ENCODE measurements around the gene CAMK2G. TPM values are rescaled to one million over a fixed set of nuclear protein-coding genes. Genes with fewer than 3 reads are reported as not detected.

Gene CAMK2G
- total RNA-seq, 4 donors from 2014 or later, result 34.7 to 159 (median 110) TPM

DNA sequence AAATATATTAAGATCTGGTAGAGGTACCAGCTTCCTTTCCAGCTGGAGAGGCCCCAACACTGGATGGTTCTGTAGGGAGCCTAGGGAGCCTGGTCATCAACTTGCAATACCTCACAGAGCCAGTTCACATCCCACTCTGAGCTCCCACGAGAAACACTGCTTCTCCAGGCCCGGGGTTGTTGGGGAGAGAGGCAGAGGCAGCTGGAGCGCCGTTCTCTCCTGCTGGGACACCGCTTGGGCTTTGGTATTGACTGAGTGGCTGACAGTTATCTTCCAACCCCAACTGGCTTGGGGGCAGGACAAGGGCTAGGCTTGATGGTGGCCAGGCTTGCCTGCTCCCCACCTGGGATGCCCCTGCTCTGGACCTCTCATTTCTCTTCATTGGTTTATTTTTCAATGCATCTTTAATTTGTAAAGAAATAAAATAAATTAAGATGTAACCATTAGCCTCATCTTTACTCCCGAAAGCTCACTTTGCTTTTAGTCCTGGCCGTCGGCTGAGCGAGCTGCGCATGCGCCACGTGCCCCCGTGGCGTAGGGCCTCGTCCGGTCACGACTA is 102.6 kb downstream of the CAMK2G start:
- Histone ChIP-seq H3K36me3 (peaks cover 0 to 64% (median 0%) of the 10 kb centered on the region in 3 donors), H3K4me1 (peaks cover 0 to 26% (median 17%) of the 10 kb centered on the region in 4 donors), H3K27me3 (no peaks in the 10 kb centered on the region), H3K9me3 (no peaks in the 10 kb centered on the region), H3K27ac (peak overlapping the region; percentile 90 to 98 (median 96)), H3K4me3 (peak overlapping the region; percentile 57 to 91 (median 82))
- peak in 2 of 3 donors; percentile 85 to 93 for DNase-seq
- TF ChIP-seq, protein P1, sequence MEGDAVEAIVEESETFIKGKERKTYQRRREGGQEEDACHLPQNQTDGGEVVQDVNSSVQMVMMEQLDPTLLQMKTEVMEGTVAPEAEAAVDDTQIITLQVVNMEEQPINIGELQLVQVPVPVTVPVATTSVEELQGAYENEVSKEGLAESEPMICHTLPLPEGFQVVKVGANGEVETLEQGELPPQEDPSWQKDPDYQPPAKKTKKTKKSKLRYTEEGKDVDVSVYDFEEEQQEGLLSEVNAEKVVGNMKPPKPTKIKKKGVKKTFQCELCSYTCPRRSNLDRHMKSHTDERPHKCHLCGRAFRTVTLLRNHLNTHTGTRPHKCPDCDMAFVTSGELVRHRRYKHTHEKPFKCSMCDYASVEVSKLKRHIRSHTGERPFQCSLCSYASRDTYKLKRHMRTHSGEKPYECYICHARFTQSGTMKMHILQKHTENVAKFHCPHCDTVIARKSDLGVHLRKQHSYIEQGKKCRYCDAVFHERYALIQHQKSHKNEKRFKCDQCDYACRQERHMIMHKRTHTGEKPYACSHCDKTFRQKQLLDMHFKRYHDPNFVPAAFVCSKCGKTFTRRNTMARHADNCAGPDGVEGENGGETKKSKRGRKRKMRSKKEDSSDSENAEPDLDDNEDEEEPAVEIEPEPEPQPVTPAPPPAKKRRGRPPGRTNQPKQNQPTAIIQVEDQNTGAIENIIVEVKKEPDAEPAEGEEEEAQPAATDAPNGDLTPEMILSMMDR (IDR thresholded peaks at IDR 0.05), result peak in 2 of 6 experiments; percentile 1 to 2
- TF ChIP-seq POLR2A (IDR thresholded peaks at IDR 0.05), result no peak

DNA sequence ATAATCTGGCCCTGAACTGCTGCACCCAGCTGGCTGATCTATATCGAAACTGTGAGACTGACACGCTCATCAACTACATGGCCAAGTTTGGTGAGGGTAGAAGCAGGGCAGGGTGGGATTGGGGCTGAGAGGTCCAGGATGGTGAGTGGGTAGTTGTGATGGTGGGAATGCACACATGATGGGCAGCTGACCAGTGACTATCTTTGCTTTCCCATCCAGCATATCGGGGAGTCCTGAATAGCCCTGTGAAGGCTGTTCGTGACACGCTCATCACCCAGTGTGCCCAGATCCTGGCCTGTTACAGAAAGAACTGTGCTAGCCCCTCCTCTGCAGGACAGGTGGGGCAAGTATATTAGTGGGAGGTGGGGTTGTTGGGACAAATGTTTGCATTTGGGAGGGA is 105.0 kb downstream of the CAMK2G start:
- DNase-seq, result no peak
- H3K4me3 ChIP-seq, result no peak overlapping the region
- H3K4me1 ChIP-seq, result peaks cover 0 to 12% (median 9%) of the 10 kb centered on the region in 4 donors
- no peaks in the 10 kb centered on the region for H3K27me3 ChIP-seq
- H3K36me3 ChIP-seq, result peaks cover 0 to 69% (median 5%) of the 10 kb centered on the region in 3 donors
- peak overlapping the region in 1 of 4 donors; percentile 46 for H3K27ac ChIP-seq
- no peaks in the 10 kb centered on the region for H3K9me3 ChIP-seq
- TF ChIP-seq POLR2A (IDR thresholded peaks at IDR 0.05), result no peak
- TF ChIP-seq, protein P1 (IDR thresholded peaks at IDR 0.05), result no peak

DNA sequence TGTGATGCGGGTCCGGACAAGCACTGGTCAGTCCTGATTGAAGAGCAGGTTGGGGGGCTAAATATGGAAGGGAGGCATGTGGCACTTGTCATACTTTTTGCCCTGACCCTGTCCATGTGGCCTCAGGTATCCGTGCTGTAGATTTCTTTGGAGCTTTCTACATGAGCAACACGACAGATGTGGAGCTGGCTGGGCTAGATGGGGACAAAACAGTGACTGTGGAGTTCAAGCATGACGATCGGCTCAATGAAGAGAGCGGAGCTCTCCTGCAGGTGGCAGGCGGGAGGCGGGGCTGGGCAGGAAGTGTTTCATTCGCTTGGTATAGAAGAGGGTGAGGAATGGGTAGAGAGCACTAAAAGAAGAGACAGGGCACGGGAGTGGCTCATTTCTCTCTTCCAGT is 105.5 kb downstream of the CAMK2G start:
- Histone ChIP-seq H3K4me3 (no peak overlapping the region), H3K27me3 (no peaks in the 10 kb centered on the region), H3K36me3 (peaks cover 0 to 74% (median 5%) of the 10 kb centered on the region in 3 donors), H3K9me3 (no peaks in the 10 kb centered on the region), H3K27ac (peak overlapping the region in 1 of 4 donors; percentile 46), H3K4me1 (peaks cover 0 to 7% (median 5%) of the 10 kb centered on the region in 4 donors)
- DNase-seq, result peak in 2 of 3 donors; percentile 68 to 76
- TF ChIP-seq, protein P1 (IDR thresholded peaks at IDR 0.05), result peak in 3 of 6 experiments; percentile 1 to 45 (median 23)
- TF ChIP-seq POLR2A (IDR thresholded peaks at IDR 0.05), result no peak

DNA sequence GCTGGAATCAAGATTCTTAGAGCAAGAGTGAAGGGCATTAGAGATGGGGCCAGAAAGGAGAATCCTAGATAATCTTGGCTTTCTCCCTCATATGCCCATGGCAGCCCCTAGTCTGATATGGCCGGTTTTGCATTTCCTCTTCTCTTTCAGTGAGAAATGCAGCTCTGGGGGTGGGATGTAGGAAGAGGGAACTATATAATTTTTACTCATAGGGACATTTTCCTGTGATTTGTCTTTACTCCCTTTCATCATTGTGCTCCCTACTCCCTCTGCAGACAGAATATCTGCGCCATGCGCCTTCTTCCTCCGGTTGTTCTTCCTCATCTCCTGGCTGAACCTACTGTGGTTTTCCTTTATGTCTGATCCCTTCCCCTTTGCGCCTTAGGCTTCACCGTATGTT is 109.3 kb downstream of the CAMK2G start:
- Histone ChIP-seq H3K27ac (no peak overlapping the region), H3K4me1 (peaks cover 0 to 4% (median 0%) of the 10 kb centered on the region in 4 donors), H3K4me3 (no peak overlapping the region), H3K36me3 (peaks cover 0 to 99% (median 5%) of the 10 kb centered on the region in 3 donors), H3K9me3 (no peaks in the 10 kb centered on the region), H3K27me3 (no peaks in the 10 kb centered on the region)
- TF ChIP-seq POLR2A (IDR thresholded peaks at IDR 0.05), result no peak
- TF ChIP-seq, protein P1 (IDR thresholded peaks at IDR 0.05), result no peak
- no peak for DNase-seq

DNA sequence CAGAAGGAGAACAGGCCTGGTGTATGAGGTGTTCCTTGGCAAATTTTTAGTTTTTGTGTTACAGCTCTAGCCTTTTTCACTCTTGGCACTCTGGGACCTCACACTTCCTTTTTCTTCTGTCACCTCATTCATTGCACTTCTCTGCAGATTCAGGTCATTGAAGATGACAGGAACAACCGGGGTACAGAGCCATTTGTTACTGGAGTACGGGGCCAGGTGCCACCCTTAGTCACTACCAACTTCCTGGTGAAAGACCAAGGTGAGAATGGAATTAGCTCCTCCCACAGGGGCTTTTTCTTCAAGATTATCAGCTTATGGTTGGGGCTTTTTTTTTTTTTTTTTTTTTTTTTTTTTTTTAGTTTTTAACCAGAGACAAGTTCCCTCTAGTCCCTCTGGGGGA is 111.0 kb downstream of the CAMK2G start:
- H3K4me1 ChIP-seq, result peaks cover 0 to 4% (median 0%) of the 10 kb centered on the region in 4 donors
- TF ChIP-seq, protein P1 (IDR thresholded peaks at IDR 0.05), result no peak
- TF ChIP-seq POLR2A (IDR thresholded peaks at IDR 0.05), result no peak
- no peaks in the 10 kb centered on the region for H3K27me3 ChIP-seq
- DNase-seq, result no peak
- no peak overlapping the region for H3K4me3 ChIP-seq
- H3K9me3 ChIP-seq, result no peaks in the 10 kb centered on the region
- H3K36me3 ChIP-seq, result peaks cover 0 to 97% (median 5%) of the 10 kb centered on the region in 3 donors
- no peak overlapping the region for H3K27ac ChIP-seq

All from Peyer's patch (tissue), 4 donors.